K562 (cell line): ENCODE results near the gene HSF2BP. TPM values are rescaled to one million over a fixed set of nuclear protein-coding genes. Genes with fewer than 3 reads are reported as not detected.
A peak's percentile ranks its signal among the peaks of the same experiment; 100 is the strongest.

Source experiments
- CEBPB ChIP-seq: fragments of 450-650 bp; IDR thresholded peaks from 2 replicates; pipeline ENCODE4 v1.6.1; 2016; ENCODE audit warnings: missing genetic modification characterization, missing compliant biosample characterization
- CUX1 ChIP-seq: fragments of 200-800 bp; sonication (Bioruptor generic); IDR thresholded peaks from 2 replicates; pipeline ENCODE4 v1.6.1; 2016; ENCODE audit warnings: missing genetic modification characterization, missing compliant biosample characterization
- DNMT1 ChIP-seq: fragments of 450-650 bp; IDR thresholded peaks from 2 replicates; pipeline ENCODE4 v1.6.1; 2016; ENCODE audit warnings: antibody characterized with exemption, mild to moderate bottlenecking
- HES1 ChIP-seq: fragments of 450-650 bp; IDR thresholded peaks from 2 replicates; pipeline ENCODE4 v1.6.1; 2016; ENCODE audit warnings: low read depth, mild to moderate bottlenecking, moderate library complexity
- MITF ChIP-seq: IDR thresholded peaks from 2 replicates; pipeline ENCODE4 v1.6.1; 2014; ENCODE audit warnings: antibody characterized with exemption
- MYBL2 ChIP-seq, 2 experiments: fragments of 450-650 bp in 1 of 2; sonication (generic) in 1 of 2; formaldehyde crosslinking in 1 of 2; IDR thresholded peaks; 2 replicates each; pipeline versions ENCODE4 v1.6.1 to v1.8.1; 2017 to 2022; ENCODE audit warnings: borderline replicate concordance in 1 of 2, inconsistent platforms in 1 of 2, low read depth in 1 of 2, mild to moderate bottlenecking in 1 of 2, missing genetic modification reagents in 1 of 2, moderate library complexity in 1 of 2
- SLC30A9 ChIP-seq: fragments of 250-450 bp; sonication (Bioruptor Pico); IDR thresholded peaks from 2 replicates; pipeline ENCODE4 v1.8.0; 2022; ENCODE audit warnings: mild to moderate bottlenecking, moderate library complexity
- SMC3 ChIP-seq: conservative IDR thresholded peaks from 2 replicates; pipeline ENCODE4 v1.6.1; 2011; ENCODE audit warnings: low read depth, low read length, improper control_type of control experiment; ENCODE audit not compliant: insufficient read depth
- STAT5A ChIP-seq: IDR thresholded peaks from 2 replicates; pipeline ENCODE4 v1.6.1; 2012; ENCODE audit warnings: low read length, inconsistent platforms, borderline replicate concordance
- TCFL5 ChIP-seq: fragments of 250-450 bp; sonication (Bioruptor Pico); conservative IDR thresholded peaks from 2 replicates; pipeline ENCODE4 v1.6.1; 2021; ENCODE audit warnings: mild to moderate bottlenecking, moderate library complexity, matching md5 sums
- USF2 ChIP-seq: sonication (generic); formaldehyde crosslinking; IDR thresholded peaks from 2 replicates; pipeline ENCODE4 v1.5.0; 2020; ENCODE audit warnings: missing genetic modification reagents
- ZBTB26 ChIP-seq: fragments of 450-650 bp; formaldehyde crosslinking; IDR thresholded peaks from 2 replicates; pipeline ENCODE4 v1.4.0; 2022; ENCODE audit warnings: missing genetic modification characterization
- ZFP1 ChIP-seq: fragments of 450-650 bp; formaldehyde crosslinking; IDR thresholded peaks from 2 replicates; pipeline ENCODE4 v1.4.0; 2020; ENCODE audit warnings: mild to moderate bottlenecking, mixed read lengths
- ZNF184 ChIP-seq: sonication (generic); formaldehyde crosslinking; IDR thresholded peaks from 2 replicates; pipeline ENCODE4 v1.5.0; 2020; ENCODE audit warnings: missing genetic modification reagents
- ZNF449 ChIP-seq: fragments of 250-450 bp; sonication (Bioruptor Pico); IDR thresholded peaks from 2 replicates; pipeline ENCODE4 v1.8.0; 2022; ENCODE audit warnings: moderate library complexity, mild to moderate bottlenecking, inconsistent platforms
- polyA plus RNA-seq, 8 experiments: library from polyadenylated mRNA; depleted of rRNA in 4 of 8; stranded (reverse) in 5 of 8; unstranded in 3 of 8; fragments of >200 nt; fragmentation: Nextera tagmentation in 2 of 8; fragmentation: Illumina TruSeq in 1 of 8; extraction: Ambion mirVana in 2 of 8; extraction: Trizol in 1 of 8; gene quantifications; 2 replicates each; pipeline versions ENCODE4 v1.2.1 to v1.2.3, GENCODE V29; 2011 to 2014; ENCODE audit warnings: inconsistent platforms in 1 of 8, missing spikeins in 1 of 8
- total RNA-seq, 7 experiments: library from RNA; depleted of rRNA in 6 of 7; stranded (reverse); fragments of >200 nt in 6 of 7; fragmentation: Illumina TruSeq in 2 of 7; extraction: Trizol in 2 of 7; gene quantifications; 2 replicates each; pipeline versions ENCODE4 v1.2.1 to v1.2.3, GENCODE V29; 2011 to 2021; ENCODE audit warnings: low replicate concordance in 1 of 7

The HSF2BP gene
- total and polyA plus RNA-seq, 9 of the 15 experiments (the other 6 are each of a cell fraction or from before 2014, with no cell fraction given): 0.04 to 0.57 (median 0.20) TPM; not detected in 2

GRCh38 chr21:43646550-43647260 lies 12.6 kb downstream of the HSF2BP start (continued):
- TF ChIP-seq ZBTB26 (CRISPR knock-in tag) (no peak), TCFL5 (no peak), CUX1 (no peak), ZNF184 (CRISPR knock-in tag) (no peak), STAT5A (no peak), DNMT1 (no peak), ZFP1 (CRISPR knock-in tag) (no peak), USF2 (CRISPR knock-in tag) (no peak), SMC3 (peak; percentile 99), MITF (no peak), CEBPB (tag) (peak; percentile 46), SLC30A9 (CRISPR knock-in tag) (no peak), HES1 (no peak), MYBL2 (IDR thresholded peaks at IDR 0.05; ENCODE audit: low read depth) (no peak), MYBL2 (CRISPR knock-in tag; IDR thresholded peaks at IDR 0.05; ENCODE audit: borderline replicate concordance) (no peak), ZNF449 (CRISPR knock-in tag) (no peak)
